HepG2 (cell line): ENCODE measurements around the gene MEPCE.

ENCODE experiments used
- EZH2 ChIP-seq: conservative IDR thresholded peaks from 2 replicates; pipeline ENCODE4 v1.6.1; 2012; ENCODE audit warnings: mild to moderate bottlenecking, low read depth, low read length, moderate library complexity
- KLF16 ChIP-seq, 2 experiments: sonication (generic) in 1 of 2; formaldehyde crosslinking in 1 of 2; IDR thresholded peaks; 2 replicates each; pipeline versions ENCODE4 v1.6.1 to v1.8.0; 2016 to 2023; ENCODE audit warnings: missing genetic modification reagents in 2 of 2, missing compliant biosample characterization in 1 of 2
- ZNF501 ChIP-seq: sonication (generic); formaldehyde crosslinking; IDR thresholded peaks from 2 replicates; pipeline ENCODE4 v1.5.1; 2020; ENCODE audit warnings: mild to moderate bottlenecking, moderate library complexity, missing genetic modification reagents
- TF ChIP-seq, protein P1 (sequence below): sonication (generic); formaldehyde crosslinking; IDR thresholded peaks from 2 replicates; pipeline ENCODE4 v1.5.0; 2020; ENCODE audit warnings: mild to moderate bottlenecking, missing genetic modification reagents, moderate library complexity

DNA sequence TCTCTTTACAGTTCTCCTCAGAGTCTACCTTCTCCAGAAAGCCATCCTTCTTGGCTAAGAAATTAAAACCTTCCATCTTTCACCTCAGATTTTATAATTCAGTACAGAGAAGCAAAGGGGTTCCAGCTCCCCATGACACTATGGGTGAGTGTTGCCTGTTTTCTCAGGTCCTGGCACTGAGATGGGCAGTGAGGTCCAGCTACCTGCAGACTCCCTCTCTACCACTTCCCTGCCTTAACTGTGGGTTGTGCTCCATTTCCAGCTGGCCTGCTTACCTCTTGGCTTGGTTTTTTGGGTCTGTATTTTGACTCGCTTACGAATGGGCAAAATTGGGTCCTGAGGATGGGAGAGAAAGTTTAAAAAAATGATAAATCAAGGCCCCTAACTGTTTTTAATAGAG lies 27.4 kb upstream of the MEPCE start:
- no peak for TF ChIP-seq EZH2
- TF ChIP-seq ZNF501 (CRISPR knock-in tag), result no peak
- no peak for TF ChIP-seq KLF16 (CRISPR knock-in tag; IDR thresholded peaks at IDR 0.05)
- TF ChIP-seq, protein P1, sequence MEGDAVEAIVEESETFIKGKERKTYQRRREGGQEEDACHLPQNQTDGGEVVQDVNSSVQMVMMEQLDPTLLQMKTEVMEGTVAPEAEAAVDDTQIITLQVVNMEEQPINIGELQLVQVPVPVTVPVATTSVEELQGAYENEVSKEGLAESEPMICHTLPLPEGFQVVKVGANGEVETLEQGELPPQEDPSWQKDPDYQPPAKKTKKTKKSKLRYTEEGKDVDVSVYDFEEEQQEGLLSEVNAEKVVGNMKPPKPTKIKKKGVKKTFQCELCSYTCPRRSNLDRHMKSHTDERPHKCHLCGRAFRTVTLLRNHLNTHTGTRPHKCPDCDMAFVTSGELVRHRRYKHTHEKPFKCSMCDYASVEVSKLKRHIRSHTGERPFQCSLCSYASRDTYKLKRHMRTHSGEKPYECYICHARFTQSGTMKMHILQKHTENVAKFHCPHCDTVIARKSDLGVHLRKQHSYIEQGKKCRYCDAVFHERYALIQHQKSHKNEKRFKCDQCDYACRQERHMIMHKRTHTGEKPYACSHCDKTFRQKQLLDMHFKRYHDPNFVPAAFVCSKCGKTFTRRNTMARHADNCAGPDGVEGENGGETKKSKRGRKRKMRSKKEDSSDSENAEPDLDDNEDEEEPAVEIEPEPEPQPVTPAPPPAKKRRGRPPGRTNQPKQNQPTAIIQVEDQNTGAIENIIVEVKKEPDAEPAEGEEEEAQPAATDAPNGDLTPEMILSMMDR (CRISPR knock-in tag), result no peak
